HG03064 (cell line): ENCODE measurements around the gene RNF31.
A peak's percentile ranks its signal among the peaks of the same experiment; 100 is the strongest.

Experiments used
- ATAC-seq: cut with Tn5 transposase; IDR thresholded peaks from one replicate; pipeline ENCODE4 v1.9.1; 2021; ENCODE audit warnings: low read depth; ENCODE audit not compliant: unreplicated experiment

Gene RNF31

GRCh38 chr14:24136684-24137528, 10.4 kb upstream of the RNF31 start:
- ATAC-seq, result no peak

GRCh38 chr14:24137529-24138395, 9.5 kb upstream of the RNF31 start:
- ATAC-seq, result no peak

- ATAC-seq, result no peak
Measured at GRCh38 chr14:24138396-24139271, 8.7 kb upstream of the RNF31 start.

GRCh38 chr14:24139272-24139934, 7.9 kb upstream of the RNF31 start:
- ATAC-seq, result no peak

- ATAC-seq, result peak; percentile 76
Measured at GRCh38 chr14:24141097-24141880, 6.0 kb upstream of the RNF31 start, which contains the start of gene EMC9. TSS of gene EMC9 (minus strand) at chr14:24141591. CDS start at chr14:24141304, 287 bp downstream.

GRCh38 chr14:24143511-24143910, 3.8 kb upstream of the RNF31 start:
- ATAC-seq, result no peak

- ATAC-seq, result no peak
Measured at GRCh38 chr14:24144451-24144850, 2.8 kb upstream of the RNF31 start.

GRCh38 chr14:24145219-24145618, 2.1 kb upstream of the RNF31 start:
- no peak for ATAC-seq

GRCh38 chr14:24145690-24146452, 1.4 kb upstream of the RNF31 start:
- ATAC-seq, result no peak

- peak; percentile 57 for ATAC-seq
Measured at GRCh38 chr14:24146453-24146977, 783 bp upstream of the RNF31 start, which contains the start of gene PSME2. TSS of gene PSME2 (minus strand) at chr14:24146610. CDS start at chr14:24146581, 29 bp downstream.

GRCh38 chr14:24147761-24148428, 597 bp downstream of the RNF31 start:
- no peak for ATAC-seq

GRCh38 chr14:24149302-24149969, 2.1 kb downstream of the RNF31 start:
- ATAC-seq, result no peak

- no peak for ATAC-seq
Measured at GRCh38 chr14:24150061-24150460, 2.8 kb downstream of the RNF31 start.

GRCh38 chr14:24150567-24150966, 3.3 kb downstream of the RNF31 start:
- ATAC-seq, result no peak

GRCh38 chr14:24150993-24151392, 3.7 kb downstream of the RNF31 start:
- ATAC-seq, result no peak

- ATAC-seq, result no peak
Measured at GRCh38 chr14:24151404-24152080, 4.2 kb downstream of the RNF31 start.
